Pons (tissue), 1 donor: Measurements from ENCODE around the gene TTC13.

ENCODE experiments used
- DNase-seq: peaks from one replicate; pipeline ENCODE4 v3.0.0-alpha.2; 2016; ENCODE audit warnings: low spot score

Gene TTC13

GRCh38 chr1:230950404-230950803, 28.3 kb downstream of the TTC13 start:
- no peak for DNase-seq

GRCh38 chr1:230948903-230949302, 29.8 kb downstream of the TTC13 start:
- DNase-seq, result no peak

- DNase-seq, result no peak
Observed at GRCh38 chr1:230948301-230948700, 30.4 kb downstream of the TTC13 start.

GRCh38 chr1:230943048-230943593, 35.5 kb downstream of the TTC13 start:
- DNase-seq, result no peak

GRCh38 chr1:230940848-230941247, 37.8 kb downstream of the TTC13 start:
- DNase-seq, result no peak

- DNase-seq, result no peak
Observed at GRCh38 chr1:230939806-230940489, 38.7 kb downstream of the TTC13 start.

- DNase-seq, result no peak
Observed at GRCh38 chr1:230938924-230939368, 39.7 kb downstream of the TTC13 start.

GRCh38 chr1:230937371-230937770, 41.3 kb downstream of the TTC13 start:
- no peak for DNase-seq

GRCh38 chr1:230936475-230936874, 42.2 kb downstream of the TTC13 start:
- DNase-seq, result no peak

- DNase-seq, result no peak
Observed at GRCh38 chr1:230935852-230936251, 42.8 kb downstream of the TTC13 start.

- DNase-seq, result no peak
Observed at GRCh38 chr1:230930986-230931385, 47.7 kb downstream of the TTC13 start.

- DNase-seq, result no peak
Observed at GRCh38 chr1:230926182-230926581, 52.5 kb downstream of the TTC13 start.

GRCh38 chr1:230925608-230926007, 53.1 kb downstream of the TTC13 start:
- DNase-seq, result no peak

GRCh38 chr1:230923176-230923575, 55.5 kb downstream of the TTC13 start:
- no peak for DNase-seq

- DNase-seq, result no peak
Observed at GRCh38 chr1:230922620-230923019, 56.0 kb downstream of the TTC13 start.

- no peak for DNase-seq
Observed at GRCh38 chr1:230919207-230919606, 59.5 kb downstream of the TTC13 start.

- peak; percentile 95 for DNase-seq
Observed at GRCh38 chr1:230917284-230918135, 61.2 kb downstream of the TTC13 start.

GRCh38 chr1:230916587-230917283, 61.9 kb downstream of the TTC13 start:
- no peak for DNase-seq

GRCh38 chr1:230915078-230915477, 63.6 kb downstream of the TTC13 start:
- no peak for DNase-seq

- no peak for DNase-seq
Observed at GRCh38 chr1:230913496-230913895, 65.2 kb downstream of the TTC13 start.

GRCh38 chr1:230910755-230911117, 67.9 kb downstream of the TTC13 start:
- no peak for DNase-seq

- DNase-seq, result peak; percentile 89
Observed at GRCh38 chr1:230909974-230910754, 68.5 kb downstream of the TTC13 start.
